Neuronal stem cell (in vitro differentiated cells): Measurements from ENCODE around the gene BFSP1.

Experiments
- DNase-seq: peaks from one replicate; pipeline ENCODE4 v3.0.0-alpha.2; 2013; ENCODE audit warnings: low spot score
- H2AFZ ChIP-seq: one replicate; pipeline ENCODE4 v1.6.1; 2013; ENCODE audit warnings: mild to moderate bottlenecking, low read length, inconsistent platforms
- H2AK5ac ChIP-seq: 2 replicates; pipeline ENCODE4 v1.6.1; 2013; ENCODE audit warnings: low read depth, mild to moderate bottlenecking, inconsistent platforms, low read length, moderate library complexity, mixed read lengths
- H2BK120ac ChIP-seq: 2 replicates; pipeline ENCODE4 v1.6.1; 2013; ENCODE audit warnings: low read depth, mild to moderate bottlenecking, inconsistent platforms, low read length, moderate library complexity, mixed read lengths
- H2BK12ac ChIP-seq: one replicate; pipeline ENCODE4 v1.6.1; 2013; ENCODE audit warnings: low read length, inconsistent platforms
- H2BK15ac ChIP-seq: 2 replicates; pipeline ENCODE4 v1.6.1; 2013; ENCODE audit warnings: mild to moderate bottlenecking, low read length, inconsistent platforms, mixed read lengths
- H2BK5ac ChIP-seq: one replicate; pipeline ENCODE4 v1.6.1; 2013; ENCODE audit warnings: inconsistent platforms, mild to moderate bottlenecking, low read length, moderate library complexity
- H3K14ac ChIP-seq: one replicate; pipeline ENCODE4 v1.6.1; 2013; ENCODE audit warnings: low read length, inconsistent platforms
- H3K18ac ChIP-seq: 2 replicates; pipeline ENCODE4 v1.6.1; 2013; ENCODE audit warnings: low read length, inconsistent platforms
- H3K23ac ChIP-seq: 2 replicates; pipeline ENCODE4 v1.6.1; 2013; ENCODE audit warnings: low read depth, mild to moderate bottlenecking, mixed read lengths, low read length, inconsistent platforms; ENCODE audit not compliant: poor library complexity
- H3K27ac ChIP-seq: replicated peaks from 3 replicates; pipeline ENCODE4 v1.5.1; 2013; ENCODE audit warnings: low read length, inconsistent platforms
- H3K27me3 ChIP-seq, 3 experiments: 2 replicates each; pipeline ENCODE4 v1.6.1; 2013; ENCODE audit warnings: low read length in 3 of 3, mild to moderate bottlenecking in 2 of 3, inconsistent platforms in 1 of 3, low read depth in 1 of 3, mixed read lengths in 1 of 3, moderate library complexity in 1 of 3; ENCODE audit not compliant: control insufficient read depth in 3 of 3, insufficient read depth in 3 of 3
- H3K36me3 ChIP-seq, 2 donors: replicated peaks in 1 of 2; 2 replicates each; pipeline ENCODE4 v1.6.1; 2013; ENCODE audit warnings: low read length in 2 of 2; ENCODE audit not compliant: control insufficient read depth in 2 of 2, insufficient read depth in 2 of 2
- H3K4ac ChIP-seq: 2 replicates; pipeline ENCODE4 v1.6.1; 2013; ENCODE audit warnings: inconsistent platforms, mild to moderate bottlenecking, low read length, moderate library complexity
- H3K4me1 ChIP-seq, 2 donors: 1 replicate in 1 of 2; 2 replicates in 1 of 2; pipeline ENCODE4 v1.6.1; 2013; ENCODE audit warnings: low read length in 2 of 2, low read depth in 1 of 2; ENCODE audit not compliant: control insufficient read depth in 2 of 2, insufficient read depth in 1 of 2
- H3K4me2 ChIP-seq: one replicate; pipeline ENCODE4 v1.6.1; 2013; ENCODE audit warnings: mild to moderate bottlenecking, low read length, inconsistent platforms; ENCODE audit not compliant: insufficient read depth, poor library complexity, severe bottlenecking
- H3K4me3 ChIP-seq, 2 donors: 2 replicates each; pipeline ENCODE4 v1.5.1; 2013; ENCODE audit warnings: low read length in 2 of 2, mild to moderate bottlenecking in 2 of 2, inconsistent platforms in 1 of 2, moderate library complexity in 1 of 2
- H3K79me1 ChIP-seq: one replicate; pipeline ENCODE4 v1.6.1; 2013; ENCODE audit warnings: low read depth, mild to moderate bottlenecking, inconsistent platforms, low read length, moderate library complexity
- H3K9ac ChIP-seq: one replicate; pipeline ENCODE4 v1.6.1; 2013; ENCODE audit warnings: mild to moderate bottlenecking, low read depth, low read length, inconsistent platforms; ENCODE audit not compliant: poor library complexity
- H3K9me3 ChIP-seq, 2 donors: replicated peaks in 1 of 2; 2 replicates each; pipeline versions ENCODE3 to v1.6.1; 2013; ENCODE audit warnings: low read length in 2 of 2, mild to moderate bottlenecking in 2 of 2, inconsistent platforms in 1 of 2, low read depth in 1 of 2, mixed read lengths in 1 of 2, moderate library complexity in 1 of 2; ENCODE audit not compliant: control insufficient read depth in 2 of 2, insufficient read depth in 1 of 2
- H4K8ac ChIP-seq: one replicate; pipeline ENCODE4 v1.6.1; 2013; ENCODE audit warnings: low read depth, mild to moderate bottlenecking, inconsistent platforms, low read length, moderate library complexity
- H4K91ac ChIP-seq: one replicate; pipeline ENCODE4 v1.6.1; 2013; ENCODE audit warnings: low read length, low read depth, mild to moderate bottlenecking, inconsistent platforms; ENCODE audit not compliant: poor library complexity
- WGBS, 2 donors: extraction: QIAGEN DNeasy Blood & Tissue Kit; methylation state at CpG; one replicate each; pipeline ENCODE4 v1.1.7; 2013; ENCODE audit warnings: missing lambda C conversion rate in 2 of 2, mixed read lengths in 1 of 2; ENCODE audit not compliant: insufficient read length in 2 of 2, insufficient replicate concordance in 1 of 2; ENCODE audit errors: extremely low coverage in 2 of 2; 5-methylcytosine and 5-hydroxymethylcytosine counted together

The BFSP1 gene

GRCh38 chr20:17558941-17559304, 27.7 kb upstream of the BFSP1 start:
- Histone ChIP-seq H3K27ac (no peak overlapping the region), H2BK15ac (no peak overlapping the region), H3K9me3 (no peaks in the 10 kb centered on the region), H3K9ac (no peak overlapping the region), H3K27me3 (no peaks in the 10 kb centered on the region), H2AK5ac (no peak overlapping the region), H3K4ac (no peak overlapping the region), H3K4me3 (no peak overlapping the region), H3K14ac (no peak overlapping the region), H3K79me1 (no peaks in the 10 kb centered on the region), H2BK12ac (no peak overlapping the region), H3K23ac (no peak overlapping the region), H4K8ac (no peak overlapping the region), H3K36me3 (no peaks in the 10 kb centered on the region), H4K91ac (no peak overlapping the region), H3K4me1 (peaks cover 5 to 8% of the 10 kb centered on the region in 2 donors), H2AFZ (peak overlapping the region; percentile 66), H2BK120ac (no peak overlapping the region), H3K18ac (no peak overlapping the region), H3K4me2 (no peak overlapping the region), H2BK5ac (no peak overlapping the region)
- no CpG with 5 or more reads among the region's 1 CpG for WGBS, 2 donors
- no peak for DNase-seq

- no peak overlapping the region for H2BK5ac ChIP-seq
- no peaks in the 10 kb centered on the region for H3K36me3 ChIP-seq
- H2BK120ac ChIP-seq = no peak overlapping the region
- H3K18ac ChIP-seq = no peak overlapping the region
- no peak for DNase-seq
- peak overlapping the region; percentile 66 for H2AFZ ChIP-seq
- H3K27ac ChIP-seq = no peak overlapping the region
- H3K79me1 ChIP-seq = no peaks in the 10 kb centered on the region
- no peak overlapping the region for H4K8ac ChIP-seq
- no peak overlapping the region for H2AK5ac ChIP-seq
- peaks cover 5 to 8% of the 10 kb centered on the region in 2 donors for H3K4me1 ChIP-seq
- H3K4me3 ChIP-seq = no peak overlapping the region
- H3K14ac ChIP-seq = no peak overlapping the region
- H3K27me3 ChIP-seq = no peaks in the 10 kb centered on the region
- no peak overlapping the region for H3K4ac ChIP-seq
- no peak overlapping the region for H2BK12ac ChIP-seq
- no CpG with 5 or more reads among the region's 7 CpGs for WGBS, 2 donors
- no peaks in the 10 kb centered on the region for H3K9me3 ChIP-seq
- no peak overlapping the region for H3K9ac ChIP-seq
- H2BK15ac ChIP-seq = no peak overlapping the region
- H3K23ac ChIP-seq = no peak overlapping the region
- H3K4me2 ChIP-seq = no peak overlapping the region
- H4K91ac ChIP-seq = no peak overlapping the region
Measured at GRCh38 chr20:17558154-17558940, 27.2 kb upstream of the BFSP1 start.

- peaks cover 5 to 8% of the 10 kb centered on the region in 2 donors for H3K4me1 ChIP-seq
- no peak overlapping the region for H3K4me3 ChIP-seq
- H2AFZ ChIP-seq = peak overlapping the region; percentile 66
- H2BK120ac ChIP-seq = no peak overlapping the region
- H3K27ac ChIP-seq = no peak overlapping the region
- H3K27me3 ChIP-seq = no peaks in the 10 kb centered on the region
- no peak overlapping the region for H3K9ac ChIP-seq
- no peak overlapping the region for H3K18ac ChIP-seq
- WGBS, 2 donors = no CpG with 5 or more reads among the region's 3 CpGs
- no peak overlapping the region for H2BK12ac ChIP-seq
- no peak overlapping the region for H3K14ac ChIP-seq
- no peaks in the 10 kb centered on the region for H3K36me3 ChIP-seq
- no peak overlapping the region for H2AK5ac ChIP-seq
- no peak overlapping the region for H3K4ac ChIP-seq
- H2BK5ac ChIP-seq = no peak overlapping the region
- H3K9me3 ChIP-seq = no peaks in the 10 kb centered on the region
- no peak overlapping the region for H3K23ac ChIP-seq
- no peaks in the 10 kb centered on the region for H3K79me1 ChIP-seq
- DNase-seq = no peak
- no peak overlapping the region for H3K4me2 ChIP-seq
- H2BK15ac ChIP-seq = no peak overlapping the region
- no peak overlapping the region for H4K8ac ChIP-seq
- no peak overlapping the region for H4K91ac ChIP-seq
Measured at GRCh38 chr20:17557675-17558006, 26.5 kb upstream of the BFSP1 start.

GRCh38 chr20:17556837-17557674, 25.9 kb upstream of the BFSP1 start:
- no CpG with 5 or more reads among the region's 11 CpGs for WGBS, 2 donors
- no peak overlapping the region for H3K4me3 ChIP-seq
- H2BK120ac ChIP-seq = no peak overlapping the region
- no peaks in the 10 kb centered on the region for H3K36me3 ChIP-seq
- H3K4me2 ChIP-seq = no peak overlapping the region
- peaks cover 5 to 8% of the 10 kb centered on the region in 2 donors for H3K4me1 ChIP-seq
- no peak overlapping the region for H2AK5ac ChIP-seq
- H2BK5ac ChIP-seq = no peak overlapping the region
- H4K91ac ChIP-seq = no peak overlapping the region
- H3K27ac ChIP-seq = no peak overlapping the region
- no peaks in the 10 kb centered on the region for H3K79me1 ChIP-seq
- H2BK15ac ChIP-seq = no peak overlapping the region
- no peak for DNase-seq
- H3K18ac ChIP-seq = no peak overlapping the region
- no peak overlapping the region for H3K14ac ChIP-seq
- no peak overlapping the region for H3K9ac ChIP-seq
- H2BK12ac ChIP-seq = no peak overlapping the region
- peak overlapping the region; percentile 66 for H2AFZ ChIP-seq
- H4K8ac ChIP-seq = no peak overlapping the region
- no peaks in the 10 kb centered on the region for H3K9me3 ChIP-seq
- H3K4ac ChIP-seq = no peak overlapping the region
- no peaks in the 10 kb centered on the region for H3K27me3 ChIP-seq
- no peak overlapping the region for H3K23ac ChIP-seq
